Panc1 (cell line): ENCODE data around the gene DDX1. TPM values are rescaled to one million over a fixed set of nuclear protein-coding genes. Genes with fewer than 3 reads are reported as not detected.
A peak's percentile ranks its signal among the peaks of the same experiment; 100 is the strongest.

Source experiments
- ATAC-seq: fragments of 200-7000 bp; cut with Tn5 transposase; 2 replicates; pipeline ENCODE4 v1.9.1; 2020; ENCODE audit warnings: mild to moderate bottlenecking, moderate library complexity
- BruUV-seq: library from RNA; stranded (reverse); fragments of 400-500 nt; replicated peaks from 2 replicates; lab custom pipeline; 2021; lab: Mats Ljungman, UMichigan
- CTCF ChIA-PET: fragments of 300-600 bp; sonication (Branson Sonifier 250); formaldehyde crosslinking; loops from one replicate; lab custom pipeline; 2022; ENCODE audit warnings: antibody characterized with exemption; lab: Charles Lee
- POLR2A ChIA-PET: fragments of 300-600 bp; sonication (Branson Sonifier 250); formaldehyde crosslinking; loops from one replicate; lab custom pipeline; 2022; ENCODE audit warnings: antibody characterized with exemption; lab: Charles Lee
- DNase-seq: peaks from one replicate; pipeline ENCODE4 v3.0.0-alpha.2; 2010; ENCODE audit warnings: low read depth, low spot score
- H3K27ac ChIP-seq: 2 replicates; pipeline ENCODE4 v1.5.1; 2011; ENCODE audit warnings: mild to moderate bottlenecking, low read length, inconsistent platforms
- H3K27me3 ChIP-seq: fragments of 200-500 bp; sonication (Bioruptor generic); 2 replicates; pipeline ENCODE4 v1.6.0; 2014; ENCODE audit warnings: low read length, inconsistent platforms; ENCODE audit not compliant: control insufficient read depth, insufficient read depth
- H3K36me3 ChIP-seq: fragments of 200-500 bp; sonication (Bioruptor generic); 2 replicates; pipeline ENCODE4 v1.5.1; 2014; ENCODE audit warnings: inconsistent platforms, mild to moderate bottlenecking, low read length, moderate library complexity; ENCODE audit not compliant: control insufficient read depth, insufficient read depth
- H3K4me1 ChIP-seq: 2 replicates; pipeline ENCODE4 v1.5.1; 2011; ENCODE audit warnings: inconsistent platforms, mild to moderate bottlenecking, low read length, moderate library complexity; ENCODE audit not compliant: control insufficient read depth, insufficient read depth
- H3K4me3 ChIP-seq, 2 experiments: 2 replicates each; pipeline ENCODE4 v1.5.1; 2011 to 2012; ENCODE audit warnings: low read depth in 2 of 2, low read length in 2 of 2, mild to moderate bottlenecking in 2 of 2, inconsistent platforms in 1 of 2, moderate library complexity in 1 of 2
- H3K9me3 ChIP-seq: fragments of 200-500 bp; sonication (Bioruptor generic); 2 replicates; pipeline ENCODE4 v1.5.1; 2014; ENCODE audit warnings: low read depth, mild to moderate bottlenecking, inconsistent platforms, low read length, moderate library complexity; ENCODE audit not compliant: control insufficient read depth, insufficient read depth
- POLR2AphosphoS5 ChIP-seq: IDR thresholded peaks from 2 replicates; pipeline ENCODE4 v1.6.1; 2012; ENCODE audit warnings: mild to moderate bottlenecking, low read depth, low read length, moderate library complexity
- SIN3A ChIP-seq: IDR thresholded peaks from 2 replicates; pipeline ENCODE4 v1.6.1; 2012; ENCODE audit warnings: low read depth, mild to moderate bottlenecking, low read length, moderate library complexity, borderline replicate concordance; ENCODE audit not compliant: insufficient read depth
- TCF7L2 ChIP-seq: IDR thresholded peaks from 2 replicates; pipeline ENCODE4 v1.6.1; 2011; ENCODE audit warnings: mild to moderate bottlenecking, low read depth, low read length, inconsistent platforms
- in situ Hi-C: cut with HindIII; loops from 2 replicates; pipeline ENCODE4 v1.10.0; 2016; ENCODE audit warnings: low sequenced_read_pairs, low pct_unique_long_range_greater_than_20kb
- intact Hi-C: fragments of 100-400 bp; cut with micrococcal nuclease; formaldehyde crosslinking; loops from one replicate; pipeline ENCODE4 v1.10.0; 2022; ENCODE audit not compliant: unreplicated experiment
- total RNA-seq: library from RNA; stranded (reverse); gene quantifications from one replicate; pipeline ENCODE4 v1.2.1, GENCODE V29; 2021; ENCODE audit not compliant: unreplicated experiment
- TF ChIP-seq, protein P1 (sequence below): fragments of 450-650 bp; IDR thresholded peaks from 2 replicates; pipeline ENCODE4 v1.5.1; 2017; ENCODE audit warnings: mild to moderate bottlenecking
- TF ChIP-seq, protein P2 (sequence below), 2 experiments: IDR thresholded peaks; 2 replicates each; pipeline ENCODE4 v1.6.1; 2011 to 2012; ENCODE audit warnings: low read depth in 2 of 2, control low read depth in 1 of 2, low read length in 1 of 2, mild to moderate bottlenecking in 1 of 2, moderate library complexity in 1 of 2; ENCODE audit not compliant: insufficient read depth in 1 of 2

The DDX1 gene
- total RNA-seq, 1 experiment from 2014 or later: 102 TPM

- ATAC-seq (no peak), DNase-seq (no peak)
- intact Hi-C loops (no loop called here), in situ Hi-C loops (no loop called here)
- POLR2A ChIA-PET: interaction anchor here (0.7 kb wide), 1 partner anchor 81 kb away, joined by 6 read pairs; no protein-coding TSS in a partner anchor
- CTCF ChIA-PET: no interaction called here
- Histone ChIP-seq H3K27me3 (no peaks in the 10 kb centered on the region), H3K36me3 (no peaks in the 10 kb centered on the region), H3K27ac (no peak overlapping the region), H3K9me3 (no peaks in the 10 kb centered on the region), H3K4me1 (no peaks in the 10 kb centered on the region), H3K4me3 (no peak overlapping the region)
- TF ChIP-seq TCF7L2 (no peak), SIN3A (no peak), POLR2AphosphoS5 (no peak)
- TF ChIP-seq, protein P1, sequence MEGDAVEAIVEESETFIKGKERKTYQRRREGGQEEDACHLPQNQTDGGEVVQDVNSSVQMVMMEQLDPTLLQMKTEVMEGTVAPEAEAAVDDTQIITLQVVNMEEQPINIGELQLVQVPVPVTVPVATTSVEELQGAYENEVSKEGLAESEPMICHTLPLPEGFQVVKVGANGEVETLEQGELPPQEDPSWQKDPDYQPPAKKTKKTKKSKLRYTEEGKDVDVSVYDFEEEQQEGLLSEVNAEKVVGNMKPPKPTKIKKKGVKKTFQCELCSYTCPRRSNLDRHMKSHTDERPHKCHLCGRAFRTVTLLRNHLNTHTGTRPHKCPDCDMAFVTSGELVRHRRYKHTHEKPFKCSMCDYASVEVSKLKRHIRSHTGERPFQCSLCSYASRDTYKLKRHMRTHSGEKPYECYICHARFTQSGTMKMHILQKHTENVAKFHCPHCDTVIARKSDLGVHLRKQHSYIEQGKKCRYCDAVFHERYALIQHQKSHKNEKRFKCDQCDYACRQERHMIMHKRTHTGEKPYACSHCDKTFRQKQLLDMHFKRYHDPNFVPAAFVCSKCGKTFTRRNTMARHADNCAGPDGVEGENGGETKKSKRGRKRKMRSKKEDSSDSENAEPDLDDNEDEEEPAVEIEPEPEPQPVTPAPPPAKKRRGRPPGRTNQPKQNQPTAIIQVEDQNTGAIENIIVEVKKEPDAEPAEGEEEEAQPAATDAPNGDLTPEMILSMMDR: no peak
- TF ChIP-seq, protein P2, sequence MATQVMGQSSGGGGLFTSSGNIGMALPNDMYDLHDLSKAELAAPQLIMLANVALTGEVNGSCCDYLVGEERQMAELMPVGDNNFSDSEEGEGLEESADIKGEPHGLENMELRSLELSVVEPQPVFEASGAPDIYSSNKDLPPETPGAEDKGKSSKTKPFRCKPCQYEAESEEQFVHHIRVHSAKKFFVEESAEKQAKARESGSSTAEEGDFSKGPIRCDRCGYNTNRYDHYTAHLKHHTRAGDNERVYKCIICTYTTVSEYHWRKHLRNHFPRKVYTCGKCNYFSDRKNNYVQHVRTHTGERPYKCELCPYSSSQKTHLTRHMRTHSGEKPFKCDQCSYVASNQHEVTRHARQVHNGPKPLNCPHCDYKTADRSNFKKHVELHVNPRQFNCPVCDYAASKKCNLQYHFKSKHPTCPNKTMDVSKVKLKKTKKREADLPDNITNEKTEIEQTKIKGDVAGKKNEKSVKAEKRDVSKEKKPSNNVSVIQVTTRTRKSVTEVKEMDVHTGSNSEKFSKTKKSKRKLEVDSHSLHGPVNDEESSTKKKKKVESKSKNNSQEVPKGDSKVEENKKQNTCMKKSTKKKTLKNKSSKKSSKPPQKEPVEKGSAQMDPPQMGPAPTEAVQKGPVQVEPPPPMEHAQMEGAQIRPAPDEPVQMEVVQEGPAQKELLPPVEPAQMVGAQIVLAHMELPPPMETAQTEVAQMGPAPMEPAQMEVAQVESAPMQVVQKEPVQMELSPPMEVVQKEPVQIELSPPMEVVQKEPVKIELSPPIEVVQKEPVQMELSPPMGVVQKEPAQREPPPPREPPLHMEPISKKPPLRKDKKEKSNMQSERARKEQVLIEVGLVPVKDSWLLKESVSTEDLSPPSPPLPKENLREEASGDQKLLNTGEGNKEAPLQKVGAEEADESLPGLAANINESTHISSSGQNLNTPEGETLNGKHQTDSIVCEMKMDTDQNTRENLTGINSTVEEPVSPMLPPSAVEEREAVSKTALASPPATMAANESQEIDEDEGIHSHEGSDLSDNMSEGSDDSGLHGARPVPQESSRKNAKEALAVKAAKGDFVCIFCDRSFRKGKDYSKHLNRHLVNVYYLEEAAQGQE (IDR thresholded peaks at IDR 0.05; ENCODE audit: insufficient read depth in 1 of 2, low read depth in 2 of 2, low read length in 1 of 2): no peak; a peak in 1 of 4 replicates
- no TSS peak for BruUV-seq
Measured at GRCh38 chr2:15674637-15675455, 83.2 kb downstream of the DDX1 start.

- no peaks in the 10 kb centered on the region for H3K27me3 ChIP-seq
- no peaks in the 10 kb centered on the region for H3K9me3 ChIP-seq
- no peak overlapping the region for H3K27ac ChIP-seq
- peak; percentile 26; the same call in 1 of the 2 replicates for ATAC-seq
- BruUV-seq: no TSS peak
- POLR2A ChIA-PET: no interaction called here
- no peak overlapping the region for H3K4me3 ChIP-seq
- H3K4me1 ChIP-seq: no peaks in the 10 kb centered on the region
- CTCF ChIA-PET: interaction anchor here (0.6 kb wide), 1 partner anchor 1094 kb away, joined by 6 read pairs; no protein-coding TSS in a partner anchor
- H3K36me3 ChIP-seq: no peaks in the 10 kb centered on the region
- intact Hi-C loops: no loop called here
- in situ Hi-C loops: no loop called here
- no peak for DNase-seq
- no peak for TF ChIP-seq TCF7L2
- TF ChIP-seq POLR2AphosphoS5: no peak
- TF ChIP-seq, protein P1: no peak
- TF ChIP-seq, protein P2 (IDR thresholded peaks at IDR 0.05; ENCODE audit: insufficient read depth in 1 of 2, low read depth in 2 of 2, low read length in 1 of 2): no peak
- no peak for TF ChIP-seq SIN3A
Measured at GRCh38 chr2:15675456-15676195, 84.0 kb downstream of the DDX1 start.
